Measurements from ENCODE around the gene TPH1.
"Not testable (repeated sequence)": the region's sequence is repeated elsewhere in the genome, so short reads cannot be mapped to it uniquely, and the experiment has no call there.

The TPH1 gene

DNA sequence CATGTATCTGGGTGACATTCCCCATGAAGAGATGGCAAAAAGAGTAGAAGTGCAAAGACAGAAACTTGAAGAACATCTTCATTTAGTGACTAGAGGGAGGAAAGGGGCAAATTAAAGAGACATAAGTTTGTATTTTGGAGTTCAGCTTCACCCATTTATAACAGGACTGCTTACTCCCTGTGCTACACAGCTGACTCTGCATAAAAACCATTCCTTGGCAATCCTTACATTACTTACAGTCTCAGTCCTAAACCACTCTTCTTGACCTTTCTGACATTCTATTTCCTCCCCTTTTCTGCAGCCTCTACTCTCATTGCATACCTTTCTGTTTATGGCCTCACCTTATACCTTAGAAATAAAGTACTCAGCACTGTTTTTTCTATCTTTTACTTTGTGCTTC lies 26.4 kb downstream of the TPH1 start:
- no peak for DNase-seq

DNA sequence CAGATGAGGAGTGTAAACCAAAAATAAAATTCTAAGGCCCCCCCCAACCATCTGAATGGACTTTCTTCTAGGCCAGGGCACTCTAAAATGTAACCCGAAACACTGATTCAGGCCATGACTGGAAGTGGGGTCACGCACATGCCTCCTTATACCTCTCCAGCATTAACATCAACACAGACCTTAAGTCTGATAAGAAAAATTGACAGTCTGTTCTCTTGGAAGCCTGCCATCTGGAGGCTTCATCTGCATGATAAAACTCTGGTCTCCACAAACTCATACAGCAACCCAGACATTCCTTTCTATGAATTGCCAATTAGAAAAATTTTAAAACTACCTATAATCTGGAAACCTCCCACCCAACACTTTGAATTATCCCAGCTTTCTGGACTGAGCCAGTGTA lies 29.3 kb downstream of the TPH1 start:
- no peak for DNase-seq

DNA sequence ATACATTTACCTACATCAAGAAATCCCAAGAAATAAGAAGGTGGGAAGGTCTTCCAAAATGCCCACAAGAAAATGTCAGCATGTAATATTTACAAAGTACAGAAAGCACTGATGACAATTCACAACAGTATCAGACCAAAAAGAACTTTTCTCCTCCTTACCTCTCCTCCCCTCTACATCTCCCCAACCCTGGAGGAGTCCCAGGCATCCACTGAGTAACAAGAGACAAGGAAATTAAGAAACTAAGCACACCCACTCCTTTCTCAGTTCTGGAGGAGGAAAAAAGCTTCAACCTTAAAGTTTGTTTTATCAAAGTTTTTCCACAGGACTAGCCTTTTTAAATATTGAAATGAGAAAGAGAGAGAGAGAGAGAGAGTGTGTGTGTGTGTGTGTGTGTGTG lies 31.2 kb downstream of the TPH1 start:
- DNase-seq: no peak

DNA sequence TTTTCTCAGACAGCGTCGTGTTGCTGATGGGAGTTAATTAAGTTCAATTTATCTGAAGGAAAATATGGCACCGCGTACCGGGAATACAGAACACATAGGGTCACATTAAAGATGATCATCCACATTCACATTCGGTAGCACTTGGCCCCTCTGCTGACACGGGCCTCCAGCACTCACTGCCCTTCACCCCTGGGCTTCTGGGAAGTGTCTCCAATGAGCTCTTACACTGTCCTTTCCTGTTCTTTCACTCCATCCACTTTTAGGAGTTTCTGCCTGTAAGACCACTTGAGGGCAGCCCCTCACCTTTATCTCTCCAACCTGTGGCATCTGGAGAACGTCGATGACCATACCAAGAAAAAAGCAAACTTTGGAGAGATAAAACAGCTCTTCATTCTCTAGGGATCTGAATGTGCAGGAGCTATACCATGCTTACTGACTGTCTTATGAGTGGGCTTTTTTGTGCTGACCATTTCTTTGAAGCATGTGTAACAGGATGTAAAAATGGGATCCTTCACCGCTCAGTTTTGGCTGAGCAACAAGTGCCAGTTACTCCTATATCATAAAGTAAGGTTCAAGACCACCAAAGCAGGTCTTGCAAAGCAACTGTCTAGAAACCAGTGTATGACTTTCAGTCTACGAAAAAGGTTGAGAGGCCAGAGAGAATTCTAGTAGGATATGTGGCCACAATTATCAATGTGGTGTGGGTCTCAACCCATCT lies 32.1 kb downstream of the TPH1 start:
- peak in 1 of 3 experiments; percentile 82 for DNase-seq

DNA sequence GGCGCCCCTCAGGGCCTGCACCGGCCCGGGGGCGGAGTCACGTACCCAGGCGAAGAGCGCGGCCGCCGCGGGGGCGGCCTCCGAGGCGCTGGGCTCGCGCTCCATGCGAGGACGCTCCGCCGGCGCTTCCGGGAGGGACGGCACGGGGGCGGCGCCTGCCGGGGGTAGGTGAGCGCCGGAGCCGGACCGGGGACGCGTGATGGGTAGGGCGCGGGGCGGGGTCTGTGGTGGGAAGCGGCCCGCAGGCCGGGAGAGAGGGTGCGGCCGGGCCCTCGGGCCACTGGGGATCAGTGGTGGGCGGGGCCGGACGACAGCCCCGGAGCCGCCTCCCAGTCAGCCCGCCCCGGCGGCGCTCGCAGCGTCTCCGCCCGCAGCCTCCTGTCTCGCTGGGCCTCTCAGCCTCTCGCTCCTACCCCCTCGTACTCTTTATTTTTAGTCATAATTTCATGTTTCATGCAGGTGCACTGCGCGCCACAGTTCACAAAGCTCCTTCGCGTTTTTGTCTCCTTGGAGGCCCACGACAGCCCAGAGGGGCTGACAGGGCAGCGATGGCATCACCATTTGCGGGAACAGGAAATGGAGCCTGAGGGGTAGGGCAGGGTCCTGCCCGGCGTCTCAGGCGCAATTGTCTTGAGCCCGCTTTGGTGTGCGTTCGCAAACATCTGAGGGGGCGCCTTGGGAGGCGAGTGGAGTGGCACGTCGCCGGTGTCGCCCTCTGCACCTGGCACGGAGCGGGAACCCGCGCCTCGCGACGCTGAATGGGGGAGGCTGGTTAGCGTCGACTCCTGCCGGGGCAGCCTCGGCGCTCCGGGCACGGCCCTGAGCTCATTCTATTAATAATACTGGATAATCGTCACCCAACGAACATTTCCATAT lies 32.9 kb downstream of the TPH1 start, which contains the start of gene SERGEF:
SERGEF (minus strand) TSS at position 142 of the 876 bp plus-strand sequence; CDS start at position 105, 37 bp downstream.
- peak; percentile 96 to 97 (median 96) for DNase-seq

DNA sequence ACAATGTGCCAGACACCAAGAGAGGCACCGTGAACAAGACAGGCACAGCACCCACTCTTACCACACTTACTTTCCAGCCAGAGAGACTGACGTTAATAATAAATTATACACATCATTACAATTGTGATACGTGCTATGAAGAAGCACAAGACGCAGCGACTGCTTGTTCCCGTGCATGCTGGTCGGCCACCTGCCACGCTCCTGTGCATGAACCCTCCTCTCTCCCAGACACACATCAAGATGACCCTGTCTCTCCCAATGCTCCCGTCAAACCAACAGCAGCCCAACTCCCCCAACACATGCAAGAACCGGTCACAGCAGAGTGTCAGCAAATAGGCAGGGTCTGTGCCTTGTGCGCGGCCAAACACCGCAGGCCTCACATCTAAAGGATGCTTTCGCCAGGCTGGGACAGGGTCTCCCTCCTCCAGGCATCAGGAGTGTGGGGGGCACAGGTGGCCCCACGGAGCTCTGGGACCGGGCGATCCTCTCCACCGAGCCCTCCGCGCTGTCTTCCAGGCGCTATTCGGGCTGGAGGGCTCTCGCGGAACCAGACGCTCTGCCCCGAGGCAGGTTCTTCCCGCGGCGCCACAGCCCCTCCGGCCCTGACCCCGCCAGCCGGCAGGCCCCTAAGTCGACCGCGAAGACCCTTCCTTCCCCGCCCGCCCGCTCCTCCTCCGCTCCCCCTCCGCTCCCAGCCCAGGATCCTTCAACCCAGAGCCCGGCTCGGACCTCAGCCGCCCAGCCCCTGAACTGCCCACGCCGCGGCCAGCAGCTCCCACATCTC lies 33.8 kb downstream of the TPH1 start:
- DNase-seq: peak; percentile 22 to 80 (median 76)

DNA sequence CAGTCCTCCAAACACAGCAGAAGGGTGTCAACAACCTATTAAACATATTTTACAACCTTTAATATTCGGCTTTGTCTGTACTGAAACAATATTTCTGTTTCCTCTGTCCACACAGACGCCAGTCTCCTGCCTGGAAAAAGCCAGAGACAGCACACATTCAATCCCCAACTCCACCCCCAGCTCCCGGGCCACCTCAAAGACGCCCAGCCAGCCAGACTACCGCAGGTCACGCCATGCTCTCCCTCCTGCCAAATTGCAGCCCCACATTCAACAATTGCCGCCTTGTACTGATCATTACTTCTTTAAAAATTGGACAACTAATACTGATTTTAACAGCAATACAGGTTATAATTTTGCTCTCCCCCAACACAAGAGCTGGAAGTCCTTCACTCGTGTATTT lies 34.4 kb downstream of the TPH1 start:
- DNase-seq: peak in 2 of 3 experiments; percentile 26 to 57

DNA sequence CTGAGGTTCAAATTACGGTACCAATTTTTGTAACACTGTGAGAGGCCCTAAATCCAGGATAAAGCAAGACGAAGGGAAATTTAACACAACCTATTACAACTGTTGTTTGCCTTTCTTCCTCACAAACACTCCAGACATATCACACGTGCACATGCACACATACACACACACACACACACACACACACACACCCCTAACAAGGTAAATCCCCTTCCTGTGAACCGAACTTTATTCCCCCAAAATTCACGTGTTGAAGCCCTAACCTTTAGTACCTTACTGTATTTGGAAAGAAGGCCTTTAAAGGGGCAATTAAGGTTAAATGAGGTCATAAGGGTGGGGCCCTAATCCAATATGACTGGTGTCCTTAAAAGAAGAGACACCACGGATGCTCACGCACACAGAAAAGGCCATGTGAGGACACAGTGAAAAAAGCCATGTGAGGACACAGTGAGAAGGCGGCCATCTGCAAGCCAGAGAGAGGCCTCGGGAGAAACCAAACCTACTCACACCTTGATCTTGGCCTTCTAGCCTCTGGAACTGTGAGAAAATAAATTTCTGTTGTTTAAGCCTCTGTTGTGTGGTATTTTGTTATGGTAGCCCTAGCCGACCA lies 35.0 kb downstream of the TPH1 start:
- peak in 1 of 3 experiments; percentile 49 for DNase-seq

DNA sequence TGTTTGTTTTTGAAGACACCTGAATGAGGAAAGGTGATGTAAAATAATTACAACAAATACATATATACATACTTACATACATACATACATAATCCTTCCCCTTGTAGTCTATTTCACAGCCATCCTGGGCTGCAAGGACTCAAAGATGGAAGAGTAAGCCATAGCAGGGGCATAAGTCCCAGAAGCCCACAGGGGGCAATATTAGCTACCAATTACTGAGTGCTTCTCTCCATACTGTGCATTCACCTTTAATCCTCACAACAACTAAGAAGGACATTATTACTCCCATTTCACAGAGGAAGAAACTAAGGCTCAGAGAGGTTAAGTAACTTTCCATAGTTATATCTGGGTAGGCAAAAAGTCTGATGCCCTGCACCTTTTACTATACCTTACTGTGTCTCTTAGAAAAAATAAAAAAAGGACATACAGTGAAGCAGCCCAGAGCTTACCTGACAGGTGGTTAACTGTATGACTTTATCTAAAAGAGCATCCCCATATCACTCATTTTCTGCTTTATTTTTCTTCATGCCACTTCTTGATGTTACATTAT lies 35.9 kb downstream of the TPH1 start:
- peak in 1 of 3 experiments; percentile 5 for DNase-seq

DNA sequence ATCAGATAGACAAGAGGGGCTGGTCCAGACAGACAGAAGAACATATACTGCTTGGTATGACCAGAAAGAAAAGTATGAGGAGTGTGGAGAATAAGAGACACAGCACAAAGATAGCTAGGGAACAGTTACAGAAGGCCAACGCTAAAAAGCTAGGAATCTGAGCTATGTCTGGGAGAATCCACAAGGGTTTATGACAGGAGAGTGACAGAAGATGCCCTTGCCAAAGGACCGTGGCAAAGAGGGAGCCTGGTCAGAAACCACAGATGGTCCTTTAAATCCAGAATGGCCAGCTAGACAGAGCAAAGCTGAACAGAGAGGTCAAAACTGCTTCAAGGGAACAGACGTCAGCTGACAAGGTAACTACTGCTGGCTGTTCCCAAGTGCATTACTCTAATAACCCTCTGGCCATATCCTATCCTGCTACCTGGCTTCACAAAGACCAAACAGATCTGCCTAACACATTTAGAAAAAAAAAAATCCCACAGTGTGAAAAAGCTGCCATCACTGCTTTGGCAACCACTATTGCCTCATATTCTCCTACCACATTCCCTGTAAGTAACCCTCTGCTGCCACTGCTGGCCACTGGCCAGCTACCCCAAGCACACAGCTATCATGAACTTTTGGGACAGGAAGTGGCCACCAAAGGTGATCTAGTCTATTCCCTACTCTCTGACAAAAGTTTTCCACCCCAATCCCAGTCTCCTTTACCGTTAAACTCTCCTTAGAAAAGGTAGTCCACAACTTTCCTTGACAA lies 40.5 kb downstream of the TPH1 start:
- DNase-seq: no peak

DNA sequence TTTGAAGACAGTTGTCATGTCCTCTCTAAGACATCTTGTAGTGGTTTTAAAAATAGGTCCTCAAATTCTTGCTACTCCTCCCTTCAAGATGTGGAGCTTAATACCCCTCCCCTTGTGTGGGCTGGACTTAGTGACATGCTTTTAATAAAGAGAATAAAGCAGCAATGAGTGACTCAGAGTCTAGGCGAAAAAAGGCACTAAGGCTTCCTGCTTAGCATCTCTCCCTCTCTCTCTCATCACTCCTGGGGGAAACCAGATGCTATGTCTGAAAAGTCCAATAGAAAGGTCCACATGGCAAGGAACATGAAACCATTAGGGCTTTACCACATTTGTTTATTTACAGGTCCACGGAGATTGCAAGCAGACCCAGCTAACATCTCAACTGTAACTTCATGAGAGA lies 44.9 kb downstream of the TPH1 start:
- no peak for DNase-seq

DNA sequence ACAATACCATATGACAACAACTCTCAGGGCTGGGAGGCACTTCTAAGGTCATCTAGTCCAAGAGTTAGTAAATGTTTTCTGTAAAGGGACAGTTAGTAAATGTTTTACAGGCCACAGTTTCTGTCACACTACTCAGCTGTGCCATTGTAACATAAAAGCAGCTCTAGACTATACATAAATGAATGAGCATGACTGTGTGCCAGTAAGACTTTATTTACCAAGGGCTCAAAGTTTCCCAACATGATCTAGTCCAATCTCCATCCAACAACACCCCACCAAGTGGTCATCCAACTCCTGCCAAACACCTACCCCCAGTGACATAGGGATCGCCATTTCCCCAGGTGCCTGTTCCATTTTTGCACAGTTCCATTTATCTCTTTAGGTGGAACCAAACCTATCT lies 45.3 kb downstream of the TPH1 start:
- DNase-seq: no peak

DNA sequence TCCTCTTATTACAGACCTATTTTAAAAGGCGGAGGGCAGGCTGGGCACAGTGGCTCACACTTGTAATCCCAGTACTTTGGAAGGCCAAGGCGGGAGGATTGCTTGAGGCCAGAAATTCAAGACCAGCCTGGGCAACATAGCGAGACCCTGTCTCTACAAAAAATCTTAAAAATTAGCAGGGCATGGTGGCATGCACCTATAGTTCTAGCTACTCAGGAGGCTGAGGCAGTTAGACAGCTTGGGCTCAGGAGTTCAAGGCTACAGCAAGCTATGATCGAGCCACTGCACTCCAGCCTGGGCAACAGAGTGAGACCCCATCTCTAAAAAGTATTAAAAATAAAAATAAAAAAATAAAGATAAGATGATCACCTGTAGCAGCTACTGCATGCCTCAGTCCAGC lies 45.9 kb downstream of the TPH1 start:
- DNase-seq: not testable (repeated sequence)
